Neural cell (in vitro differentiated cells): Measurements from ENCODE around the gene HIVEP2. TPM values are rescaled to one million over a fixed set of nuclear protein-coding genes. Genes with fewer than 3 reads are reported as not detected.

Experiments used
- H2AFZ ChIP-seq: fragments of 200-600, 300-800 bp; sonication (generic), shearing (Covaris generic); 2 replicates; pipeline ENCODE4 v1.6.0; 2014; ENCODE audit warnings: low read depth, mild to moderate bottlenecking, antibody characterized with exemption, low read length, moderate library complexity
- H3F3A ChIP-seq: fragments of 200-600 bp; shearing (Covaris generic); 2 replicates; pipeline ENCODE4 v1.6.1; 2016; ENCODE audit warnings: mild to moderate bottlenecking, moderate library complexity, mixed read lengths, antibody characterized with exemption, low read length; ENCODE audit not compliant: insufficient read depth, poor library complexity, severe bottlenecking
- H3K27ac ChIP-seq: fragments of 200-600, 300-800 bp; sonication (generic), shearing (Covaris generic); 2 replicates; pipeline ENCODE4 v1.5.1; 2014; ENCODE audit warnings: mild to moderate bottlenecking, low read length, moderate library complexity
- H3K27me3 ChIP-seq: fragments of 300-800, 200-600 bp; sonication (generic), shearing (Covaris generic); 2 replicates; pipeline ENCODE4 v1.6.0; 2014; ENCODE audit warnings: mild to moderate bottlenecking, low read depth, low read length, moderate library complexity; ENCODE audit not compliant: insufficient read depth
- H3K36me3 ChIP-seq: fragments of 300-800, 200-600 bp; sonication (generic), shearing (Covaris generic); 2 replicates; pipeline ENCODE4 v1.5.1; 2014; ENCODE audit warnings: mild to moderate bottlenecking, antibody characterized with exemption, low read length, moderate library complexity; ENCODE audit not compliant: insufficient read depth
- H3K4me2 ChIP-seq: fragments of 300-800, 200-600 bp; sonication (generic), shearing (Covaris generic); 2 replicates; pipeline ENCODE4 v1.6.0; 2014; ENCODE audit warnings: mild to moderate bottlenecking, low read length
- H3K4me3 ChIP-seq: fragments of 300-800, 200-600 bp; sonication (generic), shearing (Covaris generic); 2 replicates; pipeline ENCODE4 v1.5.1; 2014; ENCODE audit warnings: mild to moderate bottlenecking, low read length, moderate library complexity
- H3K79me2 ChIP-seq: fragments of 200-600 bp; shearing (Covaris generic); replicated peaks from 2 replicates; pipeline ENCODE4 v1.6.0; 2014; ENCODE audit warnings: mild to moderate bottlenecking, low read length, moderate library complexity; ENCODE audit not compliant: insufficient read depth
- H3K9ac ChIP-seq: fragments of 300-800, 200-600 bp; sonication (generic), shearing (Covaris generic); 2 replicates; pipeline ENCODE4 v1.6.1; 2016; ENCODE audit warnings: mild to moderate bottlenecking, low read length, mixed read lengths
- H3K9me2 ChIP-seq: fragments of 200-600 bp; shearing (Covaris generic); 2 replicates; pipeline ENCODE4 v1.6.1; 2016; ENCODE audit warnings: mild to moderate bottlenecking, low read length, mixed read lengths; ENCODE audit not compliant: insufficient read depth
- H3K9me3 ChIP-seq: fragments of 200-600, 300-800 bp; sonication (generic), shearing (Covaris generic); 2 replicates; pipeline ENCODE4 v1.6.1; 2016; ENCODE audit warnings: mild to moderate bottlenecking, mixed run types, low read length, moderate library complexity, mixed read lengths
- H4K20me1 ChIP-seq: fragments of 200-600 bp; shearing (Covaris generic); 2 replicates; pipeline ENCODE4 v1.6.1; 2016; ENCODE audit warnings: mild to moderate bottlenecking, mixed run types; ENCODE audit not compliant: insufficient read depth
- CTCF ChIP-seq: fragments of 450-650 bp; IDR thresholded peaks from 2 replicates; pipeline ENCODE4 v1.5.1; 2014; ENCODE audit warnings: antibody characterized with exemption, mild to moderate bottlenecking, moderate library complexity; ENCODE audit not compliant: poor library complexity, severe bottlenecking
- EP300 ChIP-seq: fragments of 450-650 bp; conservative IDR thresholded peaks from 2 replicates; pipeline ENCODE4 v1.6.1; 2014; ENCODE audit warnings: antibody characterized with exemption, mild to moderate bottlenecking, moderate library complexity; ENCODE audit not compliant: poor library complexity, severe bottlenecking
- EZH2 ChIP-seq: fragments of 200-600, 300-800 bp; shearing (Covaris generic), sonication (generic); IDR thresholded peaks from 2 replicates; pipeline ENCODE4 v1.6.1; 2014; ENCODE audit warnings: antibody characterized with exemption, low read length, borderline replicate concordance, mild to moderate bottlenecking; ENCODE audit not compliant: insufficient read depth, poor library complexity, severe bottlenecking
- MXI1 ChIP-seq: fragments of 450-650 bp; conservative IDR thresholded peaks from 2 replicates; pipeline ENCODE4 v1.6.1; 2014; ENCODE audit warnings: antibody characterized with exemption, mild to moderate bottlenecking; ENCODE audit not compliant: poor library complexity, severe bottlenecking
- POLR2AphosphoS5 ChIP-seq: IDR thresholded peaks from 2 replicates; pipeline ENCODE4 v1.6.1; 2012
- RAD21 ChIP-seq: fragments of 450-650 bp; conservative IDR thresholded peaks from 2 replicates; pipeline ENCODE4 v1.6.1; 2014; ENCODE audit warnings: antibody characterized with exemption, mild to moderate bottlenecking, moderate library complexity
- REST ChIP-seq: IDR thresholded peaks from 2 replicates; pipeline ENCODE4 v1.6.1; 2012; ENCODE audit warnings: borderline replicate concordance
- SMC3 ChIP-seq: fragments of 450-650 bp; conservative IDR thresholded peaks from 2 replicates; pipeline ENCODE4 v1.6.1; 2014; ENCODE audit warnings: antibody characterized with exemption, mild to moderate bottlenecking, moderate library complexity; ENCODE audit not compliant: poor library complexity
- TAF1 ChIP-seq: IDR thresholded peaks from 2 replicates; pipeline ENCODE4 v1.6.1; 2012; ENCODE audit warnings: low read depth
- polyA plus RNA-seq: library from polyadenylated mRNA; depleted of rRNA; stranded (reverse); fragments of >200 nt; gene quantifications from 2 replicates; pipeline ENCODE4 v1.2.3, GENCODE V29; 2014

HIVEP2 gene
- polyA plus RNA-seq, 1 donor from 2014 or later: 6.0 TPM

DNA sequence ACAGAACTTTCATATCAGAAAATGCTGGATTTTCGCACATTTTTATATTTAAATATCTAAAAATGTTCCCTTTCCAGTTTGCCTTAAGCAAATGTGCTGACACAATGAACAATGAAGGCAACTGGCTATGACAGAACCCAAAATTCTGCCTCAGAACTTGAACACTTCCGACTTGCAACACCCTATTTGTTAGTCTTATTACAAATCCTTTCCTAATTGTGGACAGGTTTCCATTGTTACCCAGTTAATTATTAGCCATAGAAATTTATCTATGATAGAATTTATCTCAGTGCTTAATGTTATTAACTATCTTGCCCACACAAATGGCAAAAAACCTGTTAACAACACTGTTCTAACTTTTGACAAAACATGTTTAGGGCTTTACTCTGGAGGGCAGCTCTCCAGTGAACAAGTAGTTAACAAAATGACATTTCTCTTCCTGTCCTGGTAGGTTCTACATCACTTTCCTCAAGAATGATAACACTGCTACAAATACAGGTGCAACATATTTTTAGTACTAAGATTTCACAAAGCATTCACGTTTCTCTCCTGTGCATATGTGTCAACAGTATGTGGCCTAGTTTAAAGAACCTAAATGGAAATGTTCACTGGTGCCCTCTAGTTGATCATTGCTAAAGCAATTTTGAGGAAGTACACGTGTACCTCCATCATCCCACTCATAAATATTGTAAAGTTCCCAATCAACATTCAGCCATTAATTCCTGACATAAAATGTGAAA, 58.4 kb downstream of the HIVEP2 start:
- H3K27me3 ChIP-seq: no peaks in the 10 kb centered on the region
- H3K9me2 ChIP-seq: no peaks in the 10 kb centered on the region
- peaks cover 21% of the 10 kb centered on the region for H3K79me2 ChIP-seq
- peak overlapping the region; percentile 97 for H3K27ac ChIP-seq
- TF ChIP-seq SMC3 (peak; percentile 50), TAF1 (no peak), EP300 (no peak), MXI1 (no peak), POLR2AphosphoS5 (no peak), RAD21 (peak; percentile 44), EZH2 (no peak), REST (no peak), CTCF (peak; percentile 63)
- no peaks in the 10 kb centered on the region for H3K9me3 ChIP-seq
- H3F3A ChIP-seq: no peaks in the 10 kb centered on the region
- no peaks in the 10 kb centered on the region for H3K36me3 ChIP-seq
- no peak overlapping the region for H2AFZ ChIP-seq
- no peaks in the 10 kb centered on the region for H4K20me1 ChIP-seq
- peak overlapping the region; percentile 82 for H3K9ac ChIP-seq
- H3K4me2 ChIP-seq: peak overlapping the region; percentile 3
- no peak overlapping the region for H3K4me3 ChIP-seq

- Histone ChIP-seq H3K36me3 (no peaks in the 10 kb centered on the region), H2AFZ (peak overlapping the region; percentile 31), H3K9me2 (no peaks in the 10 kb centered on the region), H3F3A (no peaks in the 10 kb centered on the region), H3K27ac (peak overlapping the region; percentile 97), H3K4me2 (peak overlapping the region; percentile 72), H3K9ac (peak overlapping the region; percentile 82), H4K20me1 (no peaks in the 10 kb centered on the region), H3K9me3 (no peaks in the 10 kb centered on the region), H3K27me3 (no peaks in the 10 kb centered on the region), H3K4me3 (peak overlapping the region; percentile 69), H3K79me2 (peaks cover 21% of the 10 kb centered on the region)
- TF ChIP-seq EZH2: no peak
- TF ChIP-seq CTCF: no peak
- TF ChIP-seq EP300: peak; percentile 96
- peak; percentile 60 for TF ChIP-seq SMC3
- peak; percentile 96 for TF ChIP-seq REST
- peak; percentile 91 for TF ChIP-seq POLR2AphosphoS5
- TF ChIP-seq TAF1: peak; percentile 79
- peak; percentile 60 for TF ChIP-seq RAD21
- TF ChIP-seq MXI1: peak; percentile 34
Observed at GRCh38 chr6:142885182-142885867, 59.7 kb downstream of the HIVEP2 start.
